Stimulated activated naive CD8-positive, alpha-beta T cell treated with anti-CD3 and anti-CD28 coated beads, Interleukin-15, amount 100 ng/mL, for 72 hours (primary cell): ENCODE results near the gene HNRNPA0.
"Not testable (repeated sequence)": the region's sequence is repeated elsewhere in the genome, so short reads cannot be mapped to it uniquely, and the experiment has no call there.

Experiments used
- ATAC-seq: fragments of 150-1000 bp; cut with Tn5 transposase; 2 replicates; pipeline ENCODE4 v1.10.0; 2021; ENCODE audit warnings: mild to moderate bottlenecking, moderate library complexity
- DNase-seq, 2 donors: peaks; one replicate each; pipeline ENCODE4 v3.0.0; 2021 to 2022
- H3K27ac Mint-ChIP-seq, 2 donors: one replicate each; pipeline ENCODE4 v1.8.0; 2022; ENCODE audit warnings: mild to moderate bottlenecking in 2 of 2, mixed read lengths in 2 of 2, moderate library complexity in 2 of 2
- H3K27me3 Mint-ChIP-seq: one replicate; pipeline ENCODE4 v1.8.0; 2022; ENCODE audit warnings: mixed read lengths
- H3K4me1 Mint-ChIP-seq: one replicate; pipeline ENCODE4 v1.8.0; 2022; ENCODE audit warnings: mild to moderate bottlenecking, mixed read lengths
- H3K4me3 Mint-ChIP-seq, 2 donors: one replicate each; pipeline ENCODE4 v1.8.0; 2022; ENCODE audit warnings: mild to moderate bottlenecking in 2 of 2, mixed read lengths in 2 of 2, moderate library complexity in 1 of 2
- H3K9me3 Mint-ChIP-seq, 2 donors: one replicate each; pipeline ENCODE4 v1.8.0; 2022; ENCODE audit warnings: mixed read lengths in 2 of 2

The HNRNPA0 gene

GRCh38 chr5:137754188-137754960 is at the start of gene HNRNPA0:
TSS of gene HNRNPA0 (minus strand) at chr5:137754363. CDS start at chr5:137754066, 297 bp downstream.
- Mint-ChIP-seq H3K27ac (peak within 1 kb of the TSS; percentile 99 to 100), H3K27me3 (no peaks in the 10 kb centered on the region), H3K4me1 (peaks cover 13% of the 10 kb centered on the region), H3K4me3 (peak within 1 kb of the TSS; percentile 94 to 97), H3K9me3 (no peaks in the 10 kb centered on the region)
- DNase-seq: peak; percentile 96 to 98
- ATAC-seq: peak; percentile 91

GRCh38 chr5:137802282-137803210 is 48.4 kb upstream of the HNRNPA0 start:
- Mint-ChIP-seq H3K27ac (no peak overlapping the region), H3K4me3 (no peak overlapping the region), H3K9me3 (no peaks in the 10 kb centered on the region), H3K27me3 (no peaks in the 10 kb centered on the region), H3K4me1 (no peaks in the 10 kb centered on the region)
- DNase-seq (no peak), ATAC-seq (no peak)

- DNase-seq (no peak), ATAC-seq (no peak)
- Mint-ChIP-seq H3K9me3 (no peaks in the 10 kb centered on the region), H3K4me3 (no peak overlapping the region), H3K27ac (peak overlapping the region in 1 of 2 donors; percentile 27), H3K27me3 (no peaks in the 10 kb centered on the region), H3K4me1 (no peaks in the 10 kb centered on the region)
Observed at GRCh38 chr5:137800700-137801411, 46.7 kb upstream of the HNRNPA0 start.

GRCh38 chr5:137796279-137796678 is 42.1 kb upstream of the HNRNPA0 start:
- Mint-ChIP-seq H3K4me1 (no peaks in the 10 kb centered on the region), H3K4me3 (no peak overlapping the region)

GRCh38 chr5:137794863-137795262 is 40.7 kb upstream of the HNRNPA0 start:
- Mint-ChIP-seq H3K9me3 (no peaks in the 10 kb centered on the region), H3K27ac (no peak overlapping the region), H3K4me1 (no peaks in the 10 kb centered on the region), H3K4me3 (no peak overlapping the region), H3K27me3 (no peaks in the 10 kb centered on the region)
- no peak for DNase-seq
- no peak for ATAC-seq

More at GRCh38 chr5:137796279-137796678, 42.1 kb upstream of the HNRNPA0 start:
- no peaks in the 10 kb centered on the region for H3K9me3 Mint-ChIP-seq
- DNase-seq (no peak), ATAC-seq (no peak)
- no peaks in the 10 kb centered on the region for H3K27me3 Mint-ChIP-seq
- H3K27ac Mint-ChIP-seq: no peak overlapping the region

- Mint-ChIP-seq H3K27me3 (no peaks in the 10 kb centered on the region), H3K27ac (no peak overlapping the region), H3K4me3 (no peak overlapping the region), H3K4me1 (no peaks in the 10 kb centered on the region), H3K9me3 (no peaks in the 10 kb centered on the region)
- no peak for DNase-seq
- no peak for ATAC-seq
Observed at GRCh38 chr5:137792303-137792702, 38.1 kb upstream of the HNRNPA0 start.

GRCh38 chr5:137791799-137792198 is 37.6 kb upstream of the HNRNPA0 start:
- no peak for ATAC-seq

GRCh38 chr5:137791387-137791786 is 37.2 kb upstream of the HNRNPA0 start:
- H3K27me3 Mint-ChIP-seq: no peaks in the 10 kb centered on the region

More at GRCh38 chr5:137791799-137792198, 37.6 kb upstream of the HNRNPA0 start:
- no peak overlapping the region for H3K4me3 Mint-ChIP-seq
- no peaks in the 10 kb centered on the region for H3K4me1 Mint-ChIP-seq
- H3K27me3 Mint-ChIP-seq: no peaks in the 10 kb centered on the region
- H3K9me3 Mint-ChIP-seq: no peaks in the 10 kb centered on the region
- no peak overlapping the region for H3K27ac Mint-ChIP-seq
- DNase-seq: no peak

GRCh38 chr5:137788560-137788959 is 34.4 kb upstream of the HNRNPA0 start:
- not testable (repeated sequence) for ATAC-seq, H3K4me1 Mint-ChIP-seq, H3K4me3 Mint-ChIP-seq, DNase-seq, H3K9me3 Mint-ChIP-seq, H3K27ac Mint-ChIP-seq, H3K27me3 Mint-ChIP-seq

More at GRCh38 chr5:137791387-137791786, 37.2 kb upstream of the HNRNPA0 start:
- no peak overlapping the region for H3K4me3 Mint-ChIP-seq
- H3K4me1 Mint-ChIP-seq: no peaks in the 10 kb centered on the region
- no peak for DNase-seq
- H3K9me3 Mint-ChIP-seq: no peaks in the 10 kb centered on the region
- ATAC-seq: no peak
- no peak overlapping the region for H3K27ac Mint-ChIP-seq

GRCh38 chr5:137782984-137783536 is 28.9 kb upstream of the HNRNPA0 start:
- Mint-ChIP-seq H3K27ac (no peak overlapping the region), H3K9me3 (no peaks in the 10 kb centered on the region), H3K27me3 (no peaks in the 10 kb centered on the region), H3K4me1 (no peaks in the 10 kb centered on the region), H3K4me3 (no peak overlapping the region)
- no peak for DNase-seq
- ATAC-seq: no peak

GRCh38 chr5:137782055-137782454 is 27.9 kb upstream of the HNRNPA0 start:
- H3K9me3 Mint-ChIP-seq: no peaks in the 10 kb centered on the region
- ATAC-seq (no peak), DNase-seq (no peak)
- no peak overlapping the region for H3K27ac Mint-ChIP-seq
- no peak overlapping the region for H3K4me3 Mint-ChIP-seq
- no peaks in the 10 kb centered on the region for H3K27me3 Mint-ChIP-seq
- no peaks in the 10 kb centered on the region for H3K4me1 Mint-ChIP-seq

- no peak overlapping the region for H3K27ac Mint-ChIP-seq
- no peak for ATAC-seq
- no peaks in the 10 kb centered on the region for H3K27me3 Mint-ChIP-seq
- no peaks in the 10 kb centered on the region for H3K4me1 Mint-ChIP-seq
- H3K9me3 Mint-ChIP-seq: no peaks in the 10 kb centered on the region
- H3K4me3 Mint-ChIP-seq: no peak overlapping the region
- no peak for DNase-seq
Observed at GRCh38 chr5:137778772-137779564, 24.8 kb upstream of the HNRNPA0 start.

- H3K9me3 Mint-ChIP-seq: peaks cover 4 to 15% of the 10 kb centered on the region in 2 donors
- not testable (repeated sequence) for H3K27ac Mint-ChIP-seq, ATAC-seq, H3K27me3 Mint-ChIP-seq, H3K4me3 Mint-ChIP-seq, H3K4me1 Mint-ChIP-seq, DNase-seq
Observed at GRCh38 chr5:137767937-137768336, 13.8 kb upstream of the HNRNPA0 start.

- ATAC-seq (no peak), DNase-seq (no peak)
- no peaks in the 10 kb centered on the region for H3K27me3 Mint-ChIP-seq
- H3K27ac Mint-ChIP-seq: no peak overlapping the region
- H3K4me1 Mint-ChIP-seq: no peaks in the 10 kb centered on the region
- no peaks in the 10 kb centered on the region for H3K9me3 Mint-ChIP-seq
- H3K4me3 Mint-ChIP-seq: no peak overlapping the region
Observed at GRCh38 chr5:137761566-137761965, 7.4 kb upstream of the HNRNPA0 start.
